ENCODE measurements around the gene PCLO.

GRCh38 chr7:82904871-82905270, 257.8 kb downstream of the PCLO start:
- TF ChIP-seq MAX (IDR thresholded peaks at IDR 0.05), result no peak
- no peak for TF ChIP-seq POLR2AphosphoS5 (IDR thresholded peaks at IDR 0.05; ENCODE audit: low read depth, low read length)
- TF ChIP-seq CTCF (IDR thresholded peaks at IDR 0.05; ENCODE audit: control extremely low read depth in 1 of 3, insufficient read depth in 1 of 3, low read depth in 1 of 3, low read length in 3 of 3), result no peak
- TF ChIP-seq EZH2 (IDR thresholded peaks at IDR 0.05; ENCODE audit: low read depth, low read length, severe bottlenecking), result no peak
- no peak for TF ChIP-seq GABPA (IDR thresholded peaks at IDR 0.05; ENCODE audit: borderline replicate concordance, insufficient read depth, low read length)
- TF ChIP-seq SIRT6 (IDR thresholded peaks at IDR 0.05; ENCODE audit: low read length), result no peak
- no peak for TF ChIP-seq EP300 (IDR thresholded peaks at IDR 0.05; ENCODE audit: borderline replicate concordance in 1 of 2, low read depth in 2 of 2, low read length in 2 of 2)
